Measurements from ENCODE around the gene CADM1. TPM values are rescaled to one million over a fixed set of nuclear protein-coding genes. Genes with fewer than 3 reads are reported as not detected.

CADM1 gene
- total RNA-seq, 1 experiment from 2014 or later = 1.1 TPM

DNA sequence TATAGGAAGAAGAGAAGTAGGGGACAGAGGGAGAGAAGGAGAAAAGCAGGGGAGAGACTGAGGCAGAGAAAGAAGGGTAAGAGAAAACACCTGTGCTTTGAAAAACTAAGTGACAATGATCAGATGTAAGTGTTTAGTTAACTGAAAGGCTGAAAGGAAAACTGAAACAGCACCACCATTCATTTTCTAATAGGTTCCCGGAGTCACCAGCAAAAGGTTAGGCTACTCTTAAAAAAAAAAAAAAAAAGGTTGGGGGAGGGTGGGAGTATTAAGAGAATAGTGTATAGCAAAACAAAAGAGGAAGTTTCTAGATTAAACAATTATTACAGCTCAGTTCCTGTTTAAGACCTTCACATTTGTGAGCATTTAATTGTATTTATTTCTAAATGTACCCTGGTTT is 113.8 kb downstream of the CADM1 start:
- Histone ChIP-seq H3K4me2 (ENCODE audit: low read length) (no peak overlapping the region), H3K4me3 (ENCODE audit: low read length) (no peak overlapping the region), H3K9me3 (ENCODE audit: low read length) (no peaks in the 10 kb centered on the region), H3K36me3 (ENCODE audit: low read depth, low read length) (no peaks in the 10 kb centered on the region), H3K27me3 (ENCODE audit: low read length) (no peaks in the 10 kb centered on the region), H3F3A (ENCODE audit: low read length, unreplicated experiment) (no peaks in the 10 kb centered on the region), H3K79me2 (ENCODE audit: low read length) (no peaks in the 10 kb centered on the region), H3K9me2 (replicated peaks; ENCODE audit: low read length) (no peaks in the 10 kb centered on the region), H3K9ac (ENCODE audit: low read length) (no peak overlapping the region), H4K20me1 (ENCODE audit: low read length) (no peaks in the 10 kb centered on the region), H3K4me1 (ENCODE audit: insufficient read depth, low read length) (no peaks in the 10 kb centered on the region), H2AFZ (ENCODE audit: low read length) (no peak overlapping the region), H3K27ac (ENCODE audit: low read length) (no peak overlapping the region)
- ChIA-PET CTCF (no interaction called here), POLR2A (ENCODE audit: unreplicated experiment) (no interaction called here)
- ATAC-seq (no peak), DNase-seq (no peak)
- BruUV-seq (replicated peaks) = no TSS peak
- intact Hi-C loops (cut with micrococcal nuclease) = no loop called here
- no peak for TF ChIP-seq EZH2phosphoT487 (IDR thresholded peaks at IDR 0.05; ENCODE audit: borderline replicate concordance, low read length)
- TF ChIP-seq EZH2 (IDR thresholded peaks at IDR 0.05; ENCODE audit: low read length, unreplicated experiment) = no peak
- TF ChIP-seq, protein P1, sequence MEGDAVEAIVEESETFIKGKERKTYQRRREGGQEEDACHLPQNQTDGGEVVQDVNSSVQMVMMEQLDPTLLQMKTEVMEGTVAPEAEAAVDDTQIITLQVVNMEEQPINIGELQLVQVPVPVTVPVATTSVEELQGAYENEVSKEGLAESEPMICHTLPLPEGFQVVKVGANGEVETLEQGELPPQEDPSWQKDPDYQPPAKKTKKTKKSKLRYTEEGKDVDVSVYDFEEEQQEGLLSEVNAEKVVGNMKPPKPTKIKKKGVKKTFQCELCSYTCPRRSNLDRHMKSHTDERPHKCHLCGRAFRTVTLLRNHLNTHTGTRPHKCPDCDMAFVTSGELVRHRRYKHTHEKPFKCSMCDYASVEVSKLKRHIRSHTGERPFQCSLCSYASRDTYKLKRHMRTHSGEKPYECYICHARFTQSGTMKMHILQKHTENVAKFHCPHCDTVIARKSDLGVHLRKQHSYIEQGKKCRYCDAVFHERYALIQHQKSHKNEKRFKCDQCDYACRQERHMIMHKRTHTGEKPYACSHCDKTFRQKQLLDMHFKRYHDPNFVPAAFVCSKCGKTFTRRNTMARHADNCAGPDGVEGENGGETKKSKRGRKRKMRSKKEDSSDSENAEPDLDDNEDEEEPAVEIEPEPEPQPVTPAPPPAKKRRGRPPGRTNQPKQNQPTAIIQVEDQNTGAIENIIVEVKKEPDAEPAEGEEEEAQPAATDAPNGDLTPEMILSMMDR (conservative IDR thresholded peaks at IDR 0.05; ENCODE audit: low read depth, low read length) = no peak

- no peaks in the 10 kb centered on the region for H3K9me2 ChIP-seq (replicated peaks; ENCODE audit: low read length)
- H2AFZ ChIP-seq (ENCODE audit: low read length) = no peak overlapping the region
- peaks cover 4% of the 10 kb centered on the region; the same call in 1 of the 2 replicates for H3K9me3 ChIP-seq (ENCODE audit: low read length)
- intact Hi-C loops (cut with micrococcal nuclease) = no loop called here
- DNase-seq = no peak
- no peaks in the 10 kb centered on the region for H4K20me1 ChIP-seq (ENCODE audit: low read length)
- H3K9ac ChIP-seq (ENCODE audit: low read length) = no peak overlapping the region
- ChIA-PET POLR2A (ENCODE audit: unreplicated experiment) (no interaction called here), CTCF (no interaction called here)
- TF ChIP-seq EZH2phosphoT487 (IDR thresholded peaks at IDR 0.05; ENCODE audit: borderline replicate concordance, low read length) (no peak), EZH2 (IDR thresholded peaks at IDR 0.05; ENCODE audit: low read length, unreplicated experiment) (no peak)
- TF ChIP-seq, protein P1 (conservative IDR thresholded peaks at IDR 0.05; ENCODE audit: low read depth, low read length) = no peak
- H3K79me2 ChIP-seq (ENCODE audit: low read length) = no peaks in the 10 kb centered on the region
- no peak for ATAC-seq
- H3K36me3 ChIP-seq (ENCODE audit: low read depth, low read length) = no peaks in the 10 kb centered on the region
- no peak overlapping the region for H3K4me3 ChIP-seq (ENCODE audit: low read length)
- no peaks in the 10 kb centered on the region for H3K4me1 ChIP-seq (ENCODE audit: insufficient read depth, low read length)
- H3K27ac ChIP-seq (ENCODE audit: low read length) = no peak overlapping the region
- H3F3A ChIP-seq (ENCODE audit: low read length, unreplicated experiment) = no peaks in the 10 kb centered on the region
- no peak overlapping the region for H3K4me2 ChIP-seq (ENCODE audit: low read length)
- no peaks in the 10 kb centered on the region for H3K27me3 ChIP-seq (ENCODE audit: low read length)
- BruUV-seq (replicated peaks) = no TSS peak
Measured at GRCh38 chr11:115389790-115390189, 114.4 kb downstream of the CADM1 start.

- Histone ChIP-seq H3K9me2 (replicated peaks; ENCODE audit: low read length) (no peaks in the 10 kb centered on the region), H2AFZ (ENCODE audit: low read length) (no peak overlapping the region), H3K9ac (ENCODE audit: low read length) (no peak overlapping the region), H4K20me1 (ENCODE audit: low read length) (no peaks in the 10 kb centered on the region), H3K36me3 (ENCODE audit: low read depth, low read length) (no peaks in the 10 kb centered on the region), H3K27ac (ENCODE audit: low read length) (no peak overlapping the region), H3K79me2 (ENCODE audit: low read length) (no peaks in the 10 kb centered on the region), H3K4me3 (ENCODE audit: low read length) (no peak overlapping the region), H3K4me1 (ENCODE audit: insufficient read depth, low read length) (no peaks in the 10 kb centered on the region), H3K4me2 (ENCODE audit: low read length) (no peak overlapping the region), H3K9me3 (ENCODE audit: low read length) (peaks cover 4% of the 10 kb centered on the region; the same call in 1 of the 2 replicates), H3F3A (ENCODE audit: low read length, unreplicated experiment) (no peaks in the 10 kb centered on the region), H3K27me3 (ENCODE audit: low read length) (no peaks in the 10 kb centered on the region)
- no peak for DNase-seq
- ChIA-PET POLR2A (ENCODE audit: unreplicated experiment) (no interaction called here), CTCF (no interaction called here)
- no peak for ATAC-seq
- TF ChIP-seq EZH2 (IDR thresholded peaks at IDR 0.05; ENCODE audit: low read length, unreplicated experiment) (no peak), EZH2phosphoT487 (IDR thresholded peaks at IDR 0.05; ENCODE audit: borderline replicate concordance, low read length) (no peak)
- TF ChIP-seq, protein P1 (conservative IDR thresholded peaks at IDR 0.05; ENCODE audit: low read depth, low read length) = no peak
- intact Hi-C loops (cut with micrococcal nuclease) = no loop called here
- BruUV-seq (replicated peaks) = no TSS peak
Measured at GRCh38 chr11:115385226-115385625, 119.0 kb downstream of the CADM1 start.
